Measurements from ENCODE around the gene COA5.

Gene COA5

GRCh38 chr2:98579926-98580325 is 28.4 kb downstream of the COA5 start:
- Histone ChIP-seq H3K79me2 (ENCODE audit: insufficient read depth, low read length) (no peaks in the 10 kb centered on the region), H3F3A (ENCODE audit: insufficient read depth) (no peaks in the 10 kb centered on the region), H3K4me3 (ENCODE audit: insufficient read depth, low read length, poor library complexity, severe bottlenecking) (no peak overlapping the region), H2AFZ (ENCODE audit: low read depth, low read length, severe bottlenecking) (no peak overlapping the region), H3K9me2 (replicated peaks; ENCODE audit: insufficient read depth, low read length) (no peaks in the 10 kb centered on the region), H3K36me3 (ENCODE audit: low read length) (no peaks in the 10 kb centered on the region), H3K27me3 (ENCODE audit: low read length) (no peaks in the 10 kb centered on the region), H3K9me3 (ENCODE audit: insufficient read depth, low read length) (no peaks in the 10 kb centered on the region), H4K20me1 (ENCODE audit: low read depth, low read length) (no peaks in the 10 kb centered on the region), H3K9ac (ENCODE audit: low read length) (no peak overlapping the region), H3K27ac (ENCODE audit: low read depth, low read length) (no peak overlapping the region), H3K4me2 (ENCODE audit: low read depth, low read length, poor library complexity, severe bottlenecking) (no peak overlapping the region)
- TF ChIP-seq EZH2phosphoT487 (conservative IDR thresholded peaks at IDR 0.05; ENCODE audit: low read length): no peak
- TF ChIP-seq CTCF (IDR thresholded peaks at IDR 0.05; ENCODE audit: insufficient read depth, low read length, poor library complexity, severe bottlenecking): no peak

- Histone ChIP-seq H3K79me2 (ENCODE audit: insufficient read depth, low read length) (no peaks in the 10 kb centered on the region), H3K4me3 (ENCODE audit: insufficient read depth, low read length, poor library complexity, severe bottlenecking) (no peak overlapping the region), H3K9me3 (ENCODE audit: insufficient read depth, low read length) (no peaks in the 10 kb centered on the region), H3K9ac (ENCODE audit: low read length) (no peak overlapping the region), H3K27me3 (ENCODE audit: low read length) (no peaks in the 10 kb centered on the region), H3K9me2 (replicated peaks; ENCODE audit: insufficient read depth, low read length) (no peaks in the 10 kb centered on the region), H2AFZ (ENCODE audit: low read depth, low read length, severe bottlenecking) (no peak overlapping the region), H4K20me1 (ENCODE audit: low read depth, low read length) (no peaks in the 10 kb centered on the region), H3F3A (ENCODE audit: insufficient read depth) (no peaks in the 10 kb centered on the region), H3K36me3 (ENCODE audit: low read length) (no peaks in the 10 kb centered on the region), H3K4me2 (ENCODE audit: low read depth, low read length, poor library complexity, severe bottlenecking) (no peak overlapping the region), H3K27ac (ENCODE audit: low read depth, low read length) (no peak overlapping the region)
- TF ChIP-seq CTCF (IDR thresholded peaks at IDR 0.05; ENCODE audit: insufficient read depth, low read length, poor library complexity, severe bottlenecking) (no peak), EZH2phosphoT487 (conservative IDR thresholded peaks at IDR 0.05; ENCODE audit: low read length) (no peak)
These were observed 30.1 kb downstream of the COA5 start for GRCh38 chr2:98578231-98578630.

DNA sequence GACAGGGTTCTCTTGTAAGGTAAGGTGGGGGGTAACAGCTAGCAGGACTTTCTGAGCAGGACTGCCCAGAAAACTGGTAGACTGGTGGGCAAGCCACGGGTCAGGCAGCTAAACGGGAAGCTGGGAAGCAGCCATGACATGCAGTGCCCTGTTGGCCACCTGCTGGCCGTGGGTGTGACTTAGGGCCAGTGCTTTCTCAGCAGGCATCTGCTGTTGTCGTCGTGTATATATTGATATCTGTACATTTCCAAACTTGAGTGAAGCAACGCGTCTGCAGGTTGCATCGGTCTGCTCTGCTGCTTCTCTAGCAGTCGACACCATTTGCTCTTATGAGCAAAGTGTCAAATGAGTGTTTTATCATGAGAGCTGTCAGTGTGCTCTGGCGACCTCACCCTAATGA is 31.0 kb downstream of the COA5 start:
- Histone ChIP-seq H3K4me2 (ENCODE audit: low read depth, low read length, poor library complexity, severe bottlenecking) (no peak overlapping the region), H4K20me1 (ENCODE audit: low read depth, low read length) (no peaks in the 10 kb centered on the region), H3K9me3 (ENCODE audit: insufficient read depth, low read length) (no peaks in the 10 kb centered on the region), H3K36me3 (ENCODE audit: low read length) (no peaks in the 10 kb centered on the region), H2AFZ (ENCODE audit: low read depth, low read length, severe bottlenecking) (no peak overlapping the region), H3F3A (ENCODE audit: insufficient read depth) (no peaks in the 10 kb centered on the region), H3K27ac (ENCODE audit: low read depth, low read length) (no peak overlapping the region), H3K79me2 (ENCODE audit: insufficient read depth, low read length) (no peaks in the 10 kb centered on the region), H3K9ac (ENCODE audit: low read length) (no peak overlapping the region), H3K4me3 (ENCODE audit: insufficient read depth, low read length, poor library complexity, severe bottlenecking) (no peak overlapping the region), H3K9me2 (replicated peaks; ENCODE audit: insufficient read depth, low read length) (no peaks in the 10 kb centered on the region), H3K27me3 (ENCODE audit: low read length) (no peaks in the 10 kb centered on the region)
- TF ChIP-seq CTCF (IDR thresholded peaks at IDR 0.05; ENCODE audit: insufficient read depth, low read length, poor library complexity, severe bottlenecking): no peak
- TF ChIP-seq EZH2phosphoT487 (conservative IDR thresholded peaks at IDR 0.05; ENCODE audit: low read length): no peak

All from SU-DHL-6 (cell line).